ENCODE data around the gene UBE2Z. TPM values are rescaled to one million over a fixed set of nuclear protein-coding genes. Genes with fewer than 3 reads are reported as not detected.

The UBE2Z gene
- 10 to 100 TPM; 71.6 to 96.6 (median 91.8) TPM for total RNA-seq
- polyA plus RNA-seq: 10 to 100 TPM; 52.1 to 55.6 TPM
- 52.9 reads per million, percentile 72 among the genes with 10 or more reads in this experiment for total RNA-seq

- peak; percentile 96 for ATAC-seq
- Histone ChIP-seq H3K27ac (ENCODE audit: low read depth, low read length) (peak within 1 kb of the TSS; percentile 93), H3K4me1 (ENCODE audit: control insufficient read depth in 2 of 2, insufficient read depth in 2 of 2, low read length in 2 of 2) (peaks cover 22 to 33% of the 10 kb centered on the region in 2 donors), H3K36me3 (ENCODE audit: control insufficient read depth in 2 of 3, insufficient read depth in 3 of 3, low read length in 3 of 3) (peaks cover 6 to 25% (median 10%) of the 10 kb centered on the region in 3 experiments), H3K4me3 (ENCODE audit: low read length) (peak within 1 kb of the TSS; percentile 62), H3K27me3 (ENCODE audit: control insufficient read depth in 2 of 2, insufficient read depth in 2 of 2, low read length in 2 of 2) (no peaks in the 10 kb centered on the region), H3K9me3 (ENCODE audit: control insufficient read depth in 2 of 3, low read length in 3 of 3) (no peaks in the 10 kb centered on the region)
- H3K36me3 Mint-ChIP-seq: peaks cover 0 to 18% (median 0%) of the 10 kb centered on the region in 5 donors
- intact Hi-C loops (cut with micrococcal nuclease): loop anchor here in 1 of 2 donors (1.0 to 5.0 kb wide), 7 partner anchors 15 to 1013 kb away; partner anchors contain the start of genes ATP5MC1, CALCOCO2, NFE2L1 and SNF8
- peaks cover 0 to 1% (median 0%) of the 10 kb centered on the region in 11 donors for H3K9me3 Mint-ChIP-seq
- DNase-seq: peak; percentile 71 to 86 (median 84)
- H3K27me3 Mint-ChIP-seq: no peaks in the 10 kb centered on the region
- peak within 1 kb of the TSS; percentile 95 to 99 (median 98) for H3K27ac Mint-ChIP-seq
- peak within 1 kb of the TSS; percentile 90 to 100 (median 96) for H3K4me3 Mint-ChIP-seq
- ChIA-PET POLR2A (interaction anchor here (0.8 to 4.6 kb wide), 6 partner anchors 11 to 284 kb away, joined by 3 to 62 read pairs (median 3); partner anchors contain the start of genes ATP5MC1 and SNF8), CTCF (interaction anchor here (0.7 to 1.6 kb wide), 2 partner anchors 15 to 19 kb away, joined by 3 to 9 read pairs; partner anchors contain the start of gene ATP5MC1)
- peaks cover 32 to 52% (median 50%) of the 10 kb centered on the region in 7 donors for H3K4me1 Mint-ChIP-seq
Measured at GRCh38 chr17:48908047-48908843, at the start of gene UBE2Z. Gene UBE2Z (plus strand): TSS chr17:48908407. CDS start chr17:48908504, 97 bp downstream.

- intact Hi-C loops (cut with micrococcal nuclease): no loop called here
- no peaks in the 10 kb centered on the region for H3K27me3 Mint-ChIP-seq
- Histone ChIP-seq H3K27ac (ENCODE audit: low read depth, low read length) (no peak overlapping the region), H3K9me3 (ENCODE audit: control insufficient read depth in 2 of 3, low read length in 3 of 3) (no peaks in the 10 kb centered on the region), H3K4me1 (ENCODE audit: control insufficient read depth in 2 of 2, insufficient read depth in 2 of 2, low read length in 2 of 2) (no peaks in the 10 kb centered on the region), H3K4me3 (ENCODE audit: low read length) (no peak overlapping the region), H3K36me3 (ENCODE audit: control insufficient read depth in 2 of 3, insufficient read depth in 3 of 3, low read length in 3 of 3) (peaks cover 0 to 70% (median 12%) of the 10 kb centered on the region in 3 experiments), H3K27me3 (ENCODE audit: control insufficient read depth in 2 of 2, insufficient read depth in 2 of 2, low read length in 2 of 2) (no peaks in the 10 kb centered on the region)
- no peak overlapping the region for H3K27ac Mint-ChIP-seq
- POLR2A ChIA-PET: no interaction called here
- no peak for DNase-seq
- H3K9me3 Mint-ChIP-seq: peaks cover 0 to 2% (median 0%) of the 10 kb centered on the region in 11 donors
- ATAC-seq: no peak
- peaks cover 10 to 44% (median 39%) of the 10 kb centered on the region in 5 donors for H3K36me3 Mint-ChIP-seq
- peaks cover 0 to 12% (median 0%) of the 10 kb centered on the region in 7 donors for H3K4me1 Mint-ChIP-seq
- no peak overlapping the region for H3K4me3 Mint-ChIP-seq
- CTCF ChIA-PET: interaction anchor here (1.7 kb wide), 1 partner anchor 17 kb away, joined by 3 read pairs; no protein-coding TSS in a partner anchor
Measured at GRCh38 chr17:48860034-48860433, 48.2 kb upstream of the UBE2Z start.

- Mint-ChIP-seq H3K4me3 (no peak overlapping the region), H3K9me3 (peaks cover 0 to 2% (median 0%) of the 10 kb centered on the region in 11 donors), H3K27ac (no peak overlapping the region), H3K27me3 (no peaks in the 10 kb centered on the region), H3K36me3 (peaks cover 10 to 44% (median 41%) of the 10 kb centered on the region in 5 donors), H3K4me1 (peaks cover 0 to 8% (median 0%) of the 10 kb centered on the region in 7 donors)
- ChIA-PET POLR2A (no interaction called here), CTCF (interaction anchor here (1.7 kb wide), 1 partner anchor 18 kb away, joined by 3 read pairs; no protein-coding TSS in a partner anchor)
- ATAC-seq (no peak), DNase-seq (no peak)
- Histone ChIP-seq H3K4me1 (ENCODE audit: control insufficient read depth in 2 of 2, insufficient read depth in 2 of 2, low read length in 2 of 2) (no peaks in the 10 kb centered on the region), H3K9me3 (ENCODE audit: control insufficient read depth in 2 of 3, low read length in 3 of 3) (no peaks in the 10 kb centered on the region), H3K27ac (ENCODE audit: low read depth, low read length) (no peak overlapping the region), H3K36me3 (ENCODE audit: control insufficient read depth in 2 of 3, insufficient read depth in 3 of 3, low read length in 3 of 3) (peaks cover 0 to 65% (median 12%) of the 10 kb centered on the region in 3 experiments), H3K27me3 (ENCODE audit: control insufficient read depth in 2 of 2, insufficient read depth in 2 of 2, low read length in 2 of 2) (no peaks in the 10 kb centered on the region), H3K4me3 (ENCODE audit: low read length) (no peak overlapping the region)
- intact Hi-C loops (cut with micrococcal nuclease): no loop called here
Measured at GRCh38 chr17:48860456-48860855, 47.8 kb upstream of the UBE2Z start.

- intact Hi-C loops (cut with micrococcal nuclease): no loop called here
- ChIA-PET CTCF (interaction anchor here (1.4 kb wide), 1 partner anchor 10 kb away, joined by 4 read pairs; no protein-coding TSS in a partner anchor), POLR2A (no interaction called here)
- Histone ChIP-seq H3K4me1 (ENCODE audit: control insufficient read depth in 2 of 2, insufficient read depth in 2 of 2, low read length in 2 of 2) (no peaks in the 10 kb centered on the region), H3K9me3 (ENCODE audit: control insufficient read depth in 2 of 3, low read length in 3 of 3) (no peaks in the 10 kb centered on the region), H3K4me3 (ENCODE audit: low read length) (no peak overlapping the region), H3K36me3 (ENCODE audit: control insufficient read depth in 2 of 3, insufficient read depth in 3 of 3, low read length in 3 of 3) (peaks cover 0 to 10% (median 0%) of the 10 kb centered on the region in 3 experiments), H3K27ac (ENCODE audit: low read depth, low read length) (no peak overlapping the region), H3K27me3 (ENCODE audit: control insufficient read depth in 2 of 2, insufficient read depth in 2 of 2, low read length in 2 of 2) (no peaks in the 10 kb centered on the region)
- peaks cover 0 to 1% (median 0%) of the 10 kb centered on the region in 11 donors for H3K9me3 Mint-ChIP-seq
- H3K27ac Mint-ChIP-seq: peak overlapping the region in 3 of 9 donors; percentile 12 to 59 (median 51)
- H3K4me3 Mint-ChIP-seq: no peak overlapping the region
- peaks cover 0 to 3% (median 0%) of the 10 kb centered on the region in 5 donors for H3K27me3 Mint-ChIP-seq
- ATAC-seq: no peak
- peaks cover 4 to 7% (median 5%) of the 10 kb centered on the region in 7 donors for H3K4me1 Mint-ChIP-seq
- H3K36me3 Mint-ChIP-seq: peaks cover 0 to 21% (median 12%) of the 10 kb centered on the region in 5 donors
- DNase-seq: no peak
Measured at GRCh38 chr17:48868916-48869500, 39.2 kb upstream of the UBE2Z start.

- intact Hi-C loops (cut with micrococcal nuclease): loop anchor here in 1 of 2 donors (10.0 kb wide), 1 partner anchor 845 kb away; no protein-coding TSS in a partner anchor
- H3K4me3 Mint-ChIP-seq: no peak overlapping the region
- H3K4me1 Mint-ChIP-seq: peaks cover 4 to 7% (median 5%) of the 10 kb centered on the region in 7 donors
- H3K27ac Mint-ChIP-seq: peak overlapping the region in 1 of 9 donors; percentile 51
- H3K27ac ChIP-seq (ENCODE audit: low read depth, low read length): no peak overlapping the region
- H3K4me3 ChIP-seq (ENCODE audit: low read length): no peak overlapping the region
- H3K27me3 Mint-ChIP-seq: peaks cover 0 to 4% (median 0%) of the 10 kb centered on the region in 5 donors
- no peaks in the 10 kb centered on the region for H3K9me3 ChIP-seq (ENCODE audit: control insufficient read depth in 2 of 3, low read length in 3 of 3)
- ChIA-PET CTCF (interaction anchor here (1.3 to 1.4 kb wide), 2 partner anchors 9 kb away, joined by 4 to 9 read pairs; no protein-coding TSS in a partner anchor), POLR2A (no interaction called here)
- H3K36me3 Mint-ChIP-seq: peaks cover 0 to 12% (median 4%) of the 10 kb centered on the region in 5 donors
- H3K27me3 ChIP-seq (ENCODE audit: control insufficient read depth in 2 of 2, insufficient read depth in 2 of 2, low read length in 2 of 2): no peaks in the 10 kb centered on the region
- DNase-seq (no peak), ATAC-seq (no peak)
- H3K36me3 ChIP-seq (ENCODE audit: control insufficient read depth in 2 of 3, insufficient read depth in 3 of 3, low read length in 3 of 3): peaks cover 0 to under 1% (median 0%) of the 10 kb centered on the region in 3 experiments
- peaks cover 0 to 1% (median 0%) of the 10 kb centered on the region in 11 donors for H3K9me3 Mint-ChIP-seq
- H3K4me1 ChIP-seq (ENCODE audit: control insufficient read depth in 2 of 2, insufficient read depth in 2 of 2, low read length in 2 of 2): no peaks in the 10 kb centered on the region
Measured at GRCh38 chr17:48869821-48870318, 38.3 kb upstream of the UBE2Z start.

- ATAC-seq (no peak), DNase-seq (no peak)
- no peaks in the 10 kb centered on the region for H3K9me3 ChIP-seq (ENCODE audit: control insufficient read depth in 2 of 3, low read length in 3 of 3)
- Mint-ChIP-seq H3K27ac (no peak overlapping the region), H3K4me3 (no peak overlapping the region), H3K4me1 (peaks cover 4 to 7% (median 5%) of the 10 kb centered on the region in 7 donors), H3K27me3 (peaks cover 0 to 7% (median 0%) of the 10 kb centered on the region in 5 donors), H3K9me3 (peaks cover 0 to 1% (median 0%) of the 10 kb centered on the region in 11 donors), H3K36me3 (peaks cover 0 to 6% (median 2%) of the 10 kb centered on the region in 5 donors)
- intact Hi-C loops (cut with micrococcal nuclease): loop anchor here in 1 of 2 donors (10.0 kb wide), 1 partner anchor 846 kb away; no protein-coding TSS in a partner anchor
- H3K4me1 ChIP-seq (ENCODE audit: control insufficient read depth in 2 of 2, insufficient read depth in 2 of 2, low read length in 2 of 2): no peaks in the 10 kb centered on the region
- POLR2A ChIA-PET: no interaction called here
- no peaks in the 10 kb centered on the region for H3K36me3 ChIP-seq (ENCODE audit: control insufficient read depth in 2 of 3, insufficient read depth in 3 of 3, low read length in 3 of 3)
- no peaks in the 10 kb centered on the region for H3K27me3 ChIP-seq (ENCODE audit: control insufficient read depth in 2 of 2, insufficient read depth in 2 of 2, low read length in 2 of 2)
- no peak overlapping the region for H3K27ac ChIP-seq (ENCODE audit: low read depth, low read length)
- H3K4me3 ChIP-seq (ENCODE audit: low read length): no peak overlapping the region
- CTCF ChIA-PET: interaction anchor here (1.3 kb wide), 1 partner anchor 8 kb away, joined by 9 read pairs; no protein-coding TSS in a partner anchor
Measured at GRCh38 chr17:48871035-48871550, 37.1 kb upstream of the UBE2Z start.
